SK-N-SH (cell line): ENCODE results near the gene RD3L.

Source experiments
- EP300 ChIP-seq, 2 experiments: IDR thresholded peaks; 2 replicates each; pipeline versions ENCODE4 v1.4.0 to v1.6.1; 2012; ENCODE audit warnings: borderline replicate concordance in 1 of 2, low read depth in 1 of 2, low read length in 1 of 2
- TF ChIP-seq, protein P1 (sequence below): fragments of 200-600 bp; sonication (generic); IDR thresholded peaks from 2 replicates; pipeline ENCODE4 v1.6.1; 2017; ENCODE audit warnings: antibody characterized with exemption, mild to moderate bottlenecking, moderate library complexity
- TF ChIP-seq, protein P2 (sequence below): IDR thresholded peaks from 2 replicates; pipeline ENCODE4 v1.6.1; 2012; ENCODE audit warnings: mild to moderate bottlenecking, low read depth, low read length, moderate library complexity

DNA sequence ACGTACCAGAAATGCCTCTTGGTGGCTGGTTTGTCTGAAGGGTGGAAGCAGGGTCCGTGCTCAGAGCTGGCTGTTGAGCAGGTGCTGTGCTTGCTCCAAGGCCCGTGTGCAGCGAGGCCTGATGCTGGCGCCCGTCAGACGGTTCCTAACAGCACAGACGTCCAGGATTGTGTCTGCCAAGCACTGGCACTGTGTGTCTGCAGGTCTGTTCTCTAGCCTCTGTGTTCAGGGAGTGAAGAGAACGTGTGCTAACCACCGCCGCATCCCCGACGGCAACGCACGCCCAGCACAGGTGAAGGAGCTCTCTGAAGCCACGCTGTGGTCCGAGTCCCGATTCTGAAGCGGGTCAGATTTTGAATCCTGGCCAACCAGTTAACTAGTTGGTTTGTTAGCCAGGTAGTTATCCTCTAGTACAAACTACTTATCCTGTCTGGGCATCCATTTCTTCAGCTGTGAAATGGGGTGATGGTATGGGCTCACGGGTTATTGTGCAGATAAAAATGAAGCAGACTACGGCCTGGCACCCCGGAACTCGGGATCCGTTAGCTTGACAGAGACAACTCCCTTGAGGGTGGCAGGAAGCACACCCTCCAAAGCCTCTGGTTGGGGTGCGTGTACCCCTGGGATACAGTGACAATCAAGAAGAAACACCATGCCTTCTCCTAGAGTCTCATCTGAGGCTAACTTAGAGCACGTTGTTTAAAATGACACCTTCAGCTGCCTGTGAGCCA, 32.6 kb downstream of the RD3L start:
- TF ChIP-seq, protein P1, sequence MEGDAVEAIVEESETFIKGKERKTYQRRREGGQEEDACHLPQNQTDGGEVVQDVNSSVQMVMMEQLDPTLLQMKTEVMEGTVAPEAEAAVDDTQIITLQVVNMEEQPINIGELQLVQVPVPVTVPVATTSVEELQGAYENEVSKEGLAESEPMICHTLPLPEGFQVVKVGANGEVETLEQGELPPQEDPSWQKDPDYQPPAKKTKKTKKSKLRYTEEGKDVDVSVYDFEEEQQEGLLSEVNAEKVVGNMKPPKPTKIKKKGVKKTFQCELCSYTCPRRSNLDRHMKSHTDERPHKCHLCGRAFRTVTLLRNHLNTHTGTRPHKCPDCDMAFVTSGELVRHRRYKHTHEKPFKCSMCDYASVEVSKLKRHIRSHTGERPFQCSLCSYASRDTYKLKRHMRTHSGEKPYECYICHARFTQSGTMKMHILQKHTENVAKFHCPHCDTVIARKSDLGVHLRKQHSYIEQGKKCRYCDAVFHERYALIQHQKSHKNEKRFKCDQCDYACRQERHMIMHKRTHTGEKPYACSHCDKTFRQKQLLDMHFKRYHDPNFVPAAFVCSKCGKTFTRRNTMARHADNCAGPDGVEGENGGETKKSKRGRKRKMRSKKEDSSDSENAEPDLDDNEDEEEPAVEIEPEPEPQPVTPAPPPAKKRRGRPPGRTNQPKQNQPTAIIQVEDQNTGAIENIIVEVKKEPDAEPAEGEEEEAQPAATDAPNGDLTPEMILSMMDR, result no peak
- TF ChIP-seq, protein P2, sequence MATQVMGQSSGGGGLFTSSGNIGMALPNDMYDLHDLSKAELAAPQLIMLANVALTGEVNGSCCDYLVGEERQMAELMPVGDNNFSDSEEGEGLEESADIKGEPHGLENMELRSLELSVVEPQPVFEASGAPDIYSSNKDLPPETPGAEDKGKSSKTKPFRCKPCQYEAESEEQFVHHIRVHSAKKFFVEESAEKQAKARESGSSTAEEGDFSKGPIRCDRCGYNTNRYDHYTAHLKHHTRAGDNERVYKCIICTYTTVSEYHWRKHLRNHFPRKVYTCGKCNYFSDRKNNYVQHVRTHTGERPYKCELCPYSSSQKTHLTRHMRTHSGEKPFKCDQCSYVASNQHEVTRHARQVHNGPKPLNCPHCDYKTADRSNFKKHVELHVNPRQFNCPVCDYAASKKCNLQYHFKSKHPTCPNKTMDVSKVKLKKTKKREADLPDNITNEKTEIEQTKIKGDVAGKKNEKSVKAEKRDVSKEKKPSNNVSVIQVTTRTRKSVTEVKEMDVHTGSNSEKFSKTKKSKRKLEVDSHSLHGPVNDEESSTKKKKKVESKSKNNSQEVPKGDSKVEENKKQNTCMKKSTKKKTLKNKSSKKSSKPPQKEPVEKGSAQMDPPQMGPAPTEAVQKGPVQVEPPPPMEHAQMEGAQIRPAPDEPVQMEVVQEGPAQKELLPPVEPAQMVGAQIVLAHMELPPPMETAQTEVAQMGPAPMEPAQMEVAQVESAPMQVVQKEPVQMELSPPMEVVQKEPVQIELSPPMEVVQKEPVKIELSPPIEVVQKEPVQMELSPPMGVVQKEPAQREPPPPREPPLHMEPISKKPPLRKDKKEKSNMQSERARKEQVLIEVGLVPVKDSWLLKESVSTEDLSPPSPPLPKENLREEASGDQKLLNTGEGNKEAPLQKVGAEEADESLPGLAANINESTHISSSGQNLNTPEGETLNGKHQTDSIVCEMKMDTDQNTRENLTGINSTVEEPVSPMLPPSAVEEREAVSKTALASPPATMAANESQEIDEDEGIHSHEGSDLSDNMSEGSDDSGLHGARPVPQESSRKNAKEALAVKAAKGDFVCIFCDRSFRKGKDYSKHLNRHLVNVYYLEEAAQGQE, result no peak
- no peak for TF ChIP-seq EP300 (IDR thresholded peaks at IDR 0.05; ENCODE audit: borderline replicate concordance in 1 of 2, low read depth in 1 of 2, low read length in 1 of 2)
